NCI-H526 treated with DMSO at 0.1 percent for 48 hours (cell line): Measurements from ENCODE around the gene RASGRP4.
A peak's percentile ranks its signal among the peaks of the same experiment; 100 is the strongest.

Experiments used
- DNase-seq: peaks from one replicate; lab custom pipeline; 2025; lab: John Stamatoyannopoulos, UW

RASGRP4 gene

GRCh38 chr19:38389101-38389925 is 36.7 kb downstream of the RASGRP4 start:
- no peak for DNase-seq

DNA sequence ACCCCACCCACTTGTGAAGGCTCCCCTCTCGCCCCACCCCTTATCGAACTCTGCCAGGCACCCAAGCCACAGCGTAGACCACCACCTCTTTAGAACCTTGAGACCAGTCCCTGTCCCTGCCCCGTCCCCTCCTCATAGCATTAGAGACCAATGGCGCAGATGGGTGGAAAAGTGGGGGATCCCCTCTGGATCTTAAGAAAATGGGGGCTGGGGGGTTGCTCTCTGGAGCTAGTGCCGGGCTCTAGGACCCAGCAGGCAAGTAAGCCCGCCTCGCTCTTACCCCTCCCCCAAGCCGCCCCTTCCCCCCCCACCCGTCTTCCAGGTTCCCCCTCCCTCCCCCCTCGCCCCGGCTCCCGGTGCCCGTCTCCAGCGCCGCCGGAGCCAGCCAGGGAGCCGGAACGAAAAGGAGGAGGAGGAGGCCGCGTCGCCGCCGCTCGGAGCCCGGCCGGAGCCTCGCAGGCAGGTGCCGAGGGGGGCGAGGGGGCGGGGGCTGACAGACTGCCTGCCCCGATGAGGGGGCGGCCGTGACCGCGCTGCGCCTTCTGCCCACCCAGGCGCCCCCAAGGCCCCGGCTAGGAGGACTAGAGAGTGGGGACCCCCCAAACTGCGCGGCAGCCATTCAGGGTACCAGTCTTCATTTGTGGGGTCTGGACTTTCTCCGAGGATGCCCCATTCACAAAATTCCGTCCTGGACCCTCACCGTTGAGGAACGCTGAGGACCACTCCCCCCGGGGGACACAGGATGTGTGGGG is 37.5 kb downstream of the RASGRP4 start, which contains the start of gene SPRED3:
Gene SPRED3, plus strand, starts transcription at position 349 of the 752 bp plus-strand sequence. CDS start 1,606 bp downstream, outside the sequence.
- peak; percentile 66 for DNase-seq

DNA sequence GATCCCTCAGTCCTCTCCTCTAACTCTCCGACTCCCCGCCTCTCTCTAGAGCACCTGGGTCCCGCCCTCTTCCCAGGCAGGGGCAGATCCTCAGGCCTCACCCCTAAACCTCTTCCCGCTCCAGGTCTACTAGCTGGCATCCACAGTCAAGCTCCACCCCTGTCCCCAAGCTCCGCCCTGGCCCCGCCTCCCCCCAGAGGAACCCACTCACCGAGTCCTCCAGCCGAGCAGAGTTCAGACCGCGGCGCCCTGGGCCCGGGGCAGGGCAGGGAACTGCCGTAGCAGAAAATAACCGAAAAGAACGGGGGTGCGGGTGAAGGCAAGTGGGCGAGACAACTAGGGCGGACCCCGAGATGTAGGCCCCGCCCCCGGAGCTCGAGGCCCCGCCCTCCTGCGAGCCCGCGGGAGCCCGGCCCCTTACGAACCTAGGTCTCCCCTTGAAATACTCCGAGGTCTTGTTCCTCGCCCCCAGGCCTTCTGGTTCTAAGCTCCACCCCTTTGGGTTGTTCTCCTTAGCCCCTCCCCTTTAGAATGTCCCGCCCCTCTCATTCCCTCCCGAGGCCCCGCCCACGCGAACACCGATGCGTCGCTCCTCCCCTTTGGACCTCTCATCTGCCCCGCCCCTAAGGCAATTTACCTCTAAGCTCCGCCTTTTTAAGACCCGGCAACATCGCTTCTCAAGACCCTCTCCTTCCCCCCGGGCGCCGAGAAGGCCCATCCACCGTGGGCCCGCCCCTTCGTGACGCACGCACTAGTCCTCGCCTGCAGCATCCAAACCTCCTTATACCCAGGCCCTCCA is 38.3 kb downstream of the RASGRP4 start, which contains the start of gene GGN:
Gene GGN, minus strand, starts transcription at position 485 of the 799 bp plus-strand sequence. CDS start 773 bp downstream, outside the sequence.
- peak; percentile 72 for DNase-seq

- DNase-seq = no peak
Observed at GRCh38 chr19:38386971-38387549, 39.0 kb downstream of the RASGRP4 start.

DNA sequence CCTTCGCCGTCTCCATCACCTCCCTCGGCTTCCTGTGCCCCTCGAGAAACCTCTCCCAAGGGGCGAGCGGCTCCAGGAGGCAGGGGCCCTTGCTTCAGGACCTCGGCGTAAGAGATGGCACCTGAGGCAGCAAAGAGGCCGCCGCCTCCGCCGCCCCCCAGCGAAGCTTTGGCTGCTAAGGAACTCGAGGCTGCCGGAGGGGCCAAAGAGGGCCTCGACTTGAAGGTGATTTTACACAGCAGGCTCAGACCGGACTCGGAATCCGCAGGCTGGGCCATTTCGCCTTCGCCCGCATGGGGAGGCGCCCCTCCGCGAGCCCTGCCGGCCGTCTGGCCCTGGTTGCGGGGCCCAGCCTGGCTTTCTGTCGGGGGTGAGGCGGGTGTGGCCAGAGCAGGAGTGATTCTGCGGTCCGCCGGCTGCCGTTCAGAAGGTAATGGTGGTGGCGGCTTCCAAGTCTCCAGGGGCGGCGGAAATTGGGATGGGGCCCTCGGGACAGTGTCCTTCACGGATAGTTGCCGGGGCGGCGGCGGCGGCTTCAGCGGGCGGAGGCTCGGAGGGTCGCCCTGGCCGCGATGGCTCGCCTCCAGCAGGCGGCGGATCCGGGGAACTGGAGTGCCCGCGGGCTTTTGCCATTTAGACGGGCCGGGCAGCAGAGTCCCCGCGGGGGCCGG is 39.6 kb downstream of the RASGRP4 start:
- no peak for DNase-seq

- no peak for DNase-seq
Observed at GRCh38 chr19:38385804-38386257, 40.2 kb downstream of the RASGRP4 start.

DNA sequence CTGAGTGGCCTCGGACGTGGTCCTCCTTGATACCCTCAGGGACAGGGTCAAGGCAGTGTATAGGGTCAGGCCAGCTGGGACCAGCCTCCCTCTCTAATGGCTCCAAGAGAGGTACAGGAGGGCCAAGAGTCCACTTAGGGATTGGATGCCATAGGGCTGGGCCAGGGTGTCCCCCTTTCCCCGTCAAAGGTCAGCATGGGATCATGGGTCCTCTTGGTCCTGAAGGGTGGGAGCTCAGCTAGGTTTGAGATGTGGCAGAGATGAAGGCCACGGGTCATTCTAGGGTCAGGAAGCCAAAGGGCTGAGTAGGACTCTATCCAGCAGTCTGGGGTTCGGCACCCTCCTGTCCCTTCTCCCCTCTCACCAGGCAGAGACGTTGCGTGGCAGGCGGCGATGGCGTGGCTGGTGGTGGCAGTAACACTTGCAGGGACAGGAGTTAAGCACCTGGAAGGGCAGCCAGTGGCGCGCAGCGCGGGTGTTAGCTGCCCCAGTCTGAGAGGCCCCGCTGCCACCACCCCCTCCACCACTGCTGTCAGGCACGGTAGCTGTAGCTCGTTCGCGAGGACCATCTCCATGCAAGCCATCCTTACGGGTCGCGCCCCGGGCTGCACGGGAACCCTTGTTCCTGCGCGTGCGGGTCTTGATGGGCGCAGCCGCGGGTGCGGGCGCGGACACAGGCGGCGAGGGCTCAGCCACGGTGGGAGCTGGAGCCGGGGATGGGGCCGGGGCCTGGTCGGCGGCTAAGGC is 40.8 kb downstream of the RASGRP4 start:
- no peak for DNase-seq

DNA sequence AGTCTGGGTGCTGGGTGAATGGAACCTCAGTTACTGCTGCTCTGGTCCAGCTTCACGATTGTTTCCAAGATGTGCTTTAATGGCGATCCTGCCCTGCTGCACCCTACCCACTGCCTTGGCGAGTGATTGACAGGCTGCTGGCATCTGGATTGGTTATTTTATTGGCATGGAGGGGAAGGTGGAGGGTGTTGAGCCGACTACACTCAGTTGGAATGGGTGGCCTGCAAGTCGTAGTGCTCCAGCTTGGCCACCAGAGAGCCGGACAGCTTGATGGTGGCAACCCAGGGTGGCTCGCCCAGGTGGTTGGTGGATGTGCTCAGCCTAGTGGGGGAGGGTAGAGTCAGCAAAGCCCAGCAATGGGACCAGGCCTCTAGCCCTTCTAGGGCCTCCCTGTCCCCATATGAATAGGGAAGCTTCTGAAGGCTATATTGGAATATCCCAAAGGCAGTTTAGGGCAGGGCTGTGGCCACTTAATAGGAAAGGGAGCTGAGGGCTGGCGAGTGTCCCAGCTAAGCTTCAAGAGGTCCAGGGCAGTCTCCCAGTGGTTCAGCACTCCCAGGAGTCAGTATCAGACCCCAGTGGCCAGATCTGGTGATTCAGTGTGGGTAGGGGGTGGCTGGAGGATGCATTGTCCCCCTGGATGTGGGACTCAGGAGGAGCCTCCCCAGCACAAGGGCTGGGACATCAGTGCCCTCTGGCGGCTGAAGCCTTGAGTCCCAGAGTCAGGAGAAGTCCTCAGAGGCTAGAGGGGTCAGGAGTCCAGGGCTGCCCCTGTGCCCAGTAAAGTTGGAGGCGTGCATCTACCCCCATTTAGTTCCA is 41.6 kb downstream of the RASGRP4 start:
- DNase-seq = no peak

DNA sequence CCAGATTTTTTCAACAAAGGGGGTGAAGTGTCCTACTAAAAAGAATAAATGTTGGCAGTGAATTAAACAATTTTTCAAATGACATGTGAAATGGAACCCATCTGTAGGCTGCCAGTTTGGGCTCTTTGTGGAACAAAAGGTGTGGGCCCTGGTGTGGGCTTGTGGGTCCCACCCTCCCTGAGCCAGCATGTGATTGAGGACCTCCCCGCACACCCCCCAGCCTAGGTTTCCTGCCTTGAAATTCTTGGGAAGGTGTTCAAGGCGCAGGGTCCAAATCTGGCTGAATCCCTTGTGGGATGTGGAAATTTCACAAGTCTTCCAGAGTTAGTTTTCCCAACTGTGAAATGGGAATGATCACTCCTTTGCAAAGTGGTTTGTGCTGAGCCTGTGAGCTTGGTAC is 42.3 kb downstream of the RASGRP4 start:
- DNase-seq = no peak

DNA sequence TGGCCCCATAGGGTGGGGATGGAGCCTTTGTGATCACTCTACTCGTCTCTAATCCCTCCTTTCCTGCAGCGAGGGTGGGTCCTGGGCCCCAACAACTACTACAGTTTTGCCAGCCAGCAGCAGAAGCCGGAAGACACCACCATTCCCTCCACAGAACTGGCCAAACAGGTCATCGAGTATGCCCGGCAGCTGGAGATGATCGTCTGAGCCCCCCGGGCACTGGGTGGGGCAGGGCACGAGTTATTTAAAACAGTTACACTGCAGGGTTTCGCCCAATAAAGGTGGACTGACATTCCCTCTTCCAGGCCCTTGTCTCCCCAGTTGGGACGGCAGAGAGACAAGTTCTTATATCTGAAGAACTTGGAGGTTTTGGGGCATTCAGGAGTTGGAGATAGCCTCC is 42.8 kb downstream of the RASGRP4 start:
- no peak for DNase-seq

GRCh38 chr19:38381138-38381537 is 44.9 kb downstream of the RASGRP4 start:
- no peak for DNase-seq

DNA sequence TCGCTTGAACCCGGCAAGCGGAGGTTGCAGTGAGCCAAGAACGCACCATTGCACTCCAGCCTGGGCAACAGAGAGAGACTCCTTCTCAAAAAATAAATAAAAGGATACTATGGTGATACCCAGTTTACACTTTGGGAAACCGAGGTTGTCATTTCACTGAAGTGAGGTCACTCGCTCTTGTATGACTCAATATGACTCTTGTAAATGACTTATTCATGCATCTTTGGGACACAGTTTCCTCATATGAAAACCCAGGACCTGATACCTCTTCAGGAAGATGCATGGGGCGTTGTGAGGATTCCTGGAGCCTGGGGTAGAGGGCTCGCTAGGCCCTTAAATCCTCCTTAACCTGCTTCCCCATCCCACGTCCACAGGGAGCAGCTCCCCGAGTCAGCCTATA is 47.2 kb downstream of the RASGRP4 start:
- DNase-seq = no peak

GRCh38 chr19:38377052-38377451 is 49.0 kb downstream of the RASGRP4 start:
- no peak for DNase-seq

GRCh38 chr19:38376576-38376975 is 49.4 kb downstream of the RASGRP4 start:
- DNase-seq = no peak

- DNase-seq = no peak
Observed at GRCh38 chr19:38375748-38376147, 50.3 kb downstream of the RASGRP4 start.

DNA sequence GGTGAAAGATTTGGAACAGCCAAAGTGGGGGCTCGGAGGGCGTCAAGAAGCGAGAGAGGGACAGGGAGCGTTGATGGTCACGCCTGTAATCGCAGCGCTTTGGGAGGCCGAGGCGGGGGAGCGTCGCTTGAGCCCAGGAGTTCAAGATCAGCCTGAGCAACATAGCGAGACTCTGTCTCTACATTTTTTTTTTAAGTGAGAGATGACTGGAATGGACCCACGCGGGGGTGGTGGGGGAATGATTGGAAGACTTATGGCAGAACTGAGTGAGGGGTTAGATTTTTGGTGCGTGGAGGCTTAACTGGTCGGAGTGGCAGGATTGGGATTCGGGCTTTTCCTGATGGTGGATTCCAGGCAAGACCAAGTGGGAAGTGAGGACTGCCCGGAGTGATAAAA is 50.9 kb downstream of the RASGRP4 start:
- DNase-seq = no peak

GRCh38 chr19:38374332-38375097 is 51.5 kb downstream of the RASGRP4 start, which contains the start of gene PSMD8:
TSS of gene PSMD8 (plus strand) at chr19:38374571. CDS start at chr19:38374602, 31 bp downstream.
- peak; percentile 99 for DNase-seq

GRCh38 chr19:38373907-38374331 is 52.1 kb downstream of the RASGRP4 start:
- DNase-seq = no peak

GRCh38 chr19:38371081-38371480 is 54.9 kb downstream of the RASGRP4 start:
- no peak for DNase-seq
